Measurements from ENCODE around the gene PIK3R2.

The PIK3R2 gene

DNA sequence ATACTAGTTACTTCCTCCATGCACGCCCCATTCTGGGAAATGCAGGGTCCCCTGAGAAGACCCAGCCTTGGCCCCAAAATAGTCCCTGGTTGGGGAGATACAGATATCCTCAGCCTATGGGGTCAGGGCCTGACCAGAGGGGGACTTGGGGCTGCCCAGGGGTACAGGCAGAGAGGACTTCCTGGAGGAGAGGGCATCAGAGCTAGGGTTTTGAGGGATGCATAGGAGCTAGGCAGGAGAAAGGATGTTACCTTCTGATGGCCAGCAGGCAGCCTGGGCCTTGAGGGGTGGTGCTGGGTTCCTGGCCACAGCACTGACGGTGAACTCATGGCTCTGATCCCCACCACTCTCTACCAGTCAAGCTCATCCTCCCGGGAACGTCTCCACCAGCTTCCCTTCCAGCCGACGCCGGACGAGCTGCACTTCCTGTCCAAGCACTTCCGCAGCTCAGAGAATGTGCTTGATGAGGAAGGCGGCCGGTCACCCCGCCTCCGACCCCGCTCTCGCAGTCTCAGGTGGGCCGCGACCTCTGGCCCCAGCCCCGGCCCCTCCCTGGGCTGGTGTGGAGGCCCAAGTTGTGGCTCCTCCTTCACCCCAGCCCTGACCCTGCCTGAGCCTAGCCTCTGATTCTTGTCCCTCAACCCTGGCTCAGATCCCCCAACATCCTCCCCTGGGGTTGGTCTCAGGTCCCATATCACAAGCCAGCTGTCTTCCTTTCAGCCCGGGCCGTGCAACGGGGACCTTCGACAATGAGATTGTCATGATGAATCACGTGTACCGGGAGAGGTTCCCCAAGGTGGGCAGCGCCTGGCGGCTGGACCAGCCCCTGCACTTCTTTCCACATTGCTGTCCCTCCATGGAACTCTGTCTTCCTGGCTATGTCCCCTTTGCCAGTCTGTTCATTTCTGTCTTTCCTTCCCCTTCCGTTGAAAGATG lies 29.8 kb upstream of the PIK3R2 start:
- in situ Hi-C loops (cut with MboI; ENCODE audit: low sequenced_read_pairs), result no loop called here

GRCh38 chr19:18123819-18124218 lies 29.1 kb upstream of the PIK3R2 start:
- in situ Hi-C loops (cut with MboI; ENCODE audit: low sequenced_read_pairs), result no loop called here

- in situ Hi-C loops (cut with MboI; ENCODE audit: low sequenced_read_pairs), result no loop called here
Observed at GRCh38 chr19:18126097-18126496, 26.9 kb upstream of the PIK3R2 start.

GRCh38 chr19:18128044-18128443 lies 24.9 kb upstream of the PIK3R2 start:
- in situ Hi-C loops (cut with MboI; ENCODE audit: low sequenced_read_pairs), result no loop called here

GRCh38 chr19:18128805-18129204 lies 24.2 kb upstream of the PIK3R2 start:
- in situ Hi-C loops (cut with MboI; ENCODE audit: low sequenced_read_pairs), result no loop called here

GRCh38 chr19:18130523-18131242 lies 22.3 kb upstream of the PIK3R2 start:
- in situ Hi-C loops (cut with MboI; ENCODE audit: low sequenced_read_pairs), result no loop called here

DNA sequence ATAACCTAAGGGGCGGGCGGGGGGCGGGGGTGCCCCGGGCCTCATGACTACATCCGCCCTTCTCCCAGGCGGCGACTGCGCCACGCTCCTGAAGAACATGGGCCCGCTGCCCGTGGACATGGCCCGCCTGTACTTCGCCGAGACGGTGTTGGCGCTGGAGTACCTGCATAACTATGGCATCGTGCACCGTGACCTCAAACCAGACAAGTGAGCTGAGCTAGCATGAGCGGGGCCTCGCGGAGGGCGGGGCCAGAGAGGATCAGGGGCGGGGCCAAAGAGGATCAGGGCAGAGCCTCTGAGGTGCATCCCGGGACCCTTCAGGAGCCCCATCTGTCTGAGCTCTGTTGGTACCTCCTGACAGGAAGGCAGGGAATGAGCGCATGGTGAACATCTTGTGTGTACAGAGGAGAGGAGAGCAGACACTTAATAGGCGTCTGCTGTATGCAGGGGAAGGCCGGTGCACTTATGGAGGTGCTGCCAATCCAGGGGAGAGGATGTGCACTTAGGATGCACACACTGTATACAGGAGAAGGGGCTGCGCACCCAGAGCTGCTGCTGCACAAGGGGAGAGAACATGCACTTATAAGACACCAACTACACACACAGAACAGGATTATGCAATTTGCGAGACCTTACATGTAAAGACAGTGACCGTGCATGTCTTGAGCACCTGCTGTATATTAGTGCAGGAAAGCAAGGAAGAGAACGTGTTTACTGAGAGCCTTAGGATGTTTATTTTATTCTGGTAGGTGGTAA lies 20.9 kb upstream of the PIK3R2 start:
- in situ Hi-C loops (cut with MboI; ENCODE audit: low sequenced_read_pairs), result no loop called here

DNA sequence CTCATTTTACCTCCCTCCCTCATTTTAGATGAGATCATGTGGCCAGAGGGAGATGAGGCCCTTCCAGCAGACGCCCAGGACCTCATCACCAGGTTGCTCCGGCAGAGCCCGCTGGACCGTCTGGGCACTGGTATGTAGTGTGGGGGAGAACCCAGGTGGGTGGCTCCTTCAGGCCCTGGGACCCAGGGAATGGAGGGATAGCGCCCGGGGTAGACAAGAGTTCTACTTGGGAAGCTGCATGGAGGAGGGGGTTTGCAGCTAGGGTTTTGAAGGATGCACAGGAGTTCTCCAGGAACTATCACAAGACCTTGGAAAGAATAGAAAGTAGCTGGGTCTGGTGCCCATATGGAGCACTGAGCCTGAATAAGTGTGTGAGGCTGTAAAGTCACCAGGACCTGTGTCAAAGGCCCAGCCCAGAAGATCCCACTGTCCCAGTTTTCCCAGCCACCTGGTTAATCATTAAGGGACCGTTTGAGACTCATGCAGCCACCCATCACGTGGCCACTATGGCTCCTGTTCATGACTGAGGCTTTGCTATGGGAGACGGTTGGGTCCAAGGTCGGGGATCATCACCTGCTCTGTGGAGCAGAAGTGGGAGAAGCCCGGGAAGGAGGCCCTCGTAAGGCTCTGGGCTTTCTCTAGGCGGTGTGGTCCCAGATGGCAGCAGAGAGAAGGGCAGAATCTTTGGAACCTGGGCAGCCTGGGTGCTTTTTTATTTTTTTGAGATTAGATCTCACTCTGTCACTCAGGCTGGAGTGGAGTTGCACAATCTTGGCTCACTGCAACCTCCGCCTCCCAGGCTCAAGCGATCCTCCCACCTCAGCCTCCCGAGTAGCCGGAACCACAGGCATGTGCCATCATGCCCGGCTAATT lies 17.0 kb upstream of the PIK3R2 start:
- in situ Hi-C loops (cut with MboI; ENCODE audit: low sequenced_read_pairs), result no loop called here

DNA sequence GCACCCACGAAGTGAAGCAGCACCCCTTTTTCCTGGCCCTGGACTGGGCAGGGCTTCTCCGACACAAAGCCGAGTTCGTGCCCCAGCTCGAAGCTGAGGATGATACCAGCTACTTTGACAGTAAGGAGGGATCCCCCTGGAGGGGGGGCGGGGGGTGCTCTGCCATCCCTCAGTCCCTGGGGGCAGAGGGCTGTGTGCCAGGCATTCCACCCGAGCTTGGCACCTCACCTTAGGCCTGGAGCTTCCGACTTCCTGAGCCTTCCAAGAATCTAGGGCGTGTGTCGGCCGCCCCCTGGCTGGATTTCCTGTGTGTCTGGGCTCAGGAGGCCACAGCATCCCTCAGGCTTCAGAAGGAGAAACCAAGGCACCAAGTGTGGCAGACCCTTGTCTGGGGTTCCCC lies 15.7 kb upstream of the PIK3R2 start:
- in situ Hi-C loops (cut with MboI; ENCODE audit: low sequenced_read_pairs), result no loop called here

DNA sequence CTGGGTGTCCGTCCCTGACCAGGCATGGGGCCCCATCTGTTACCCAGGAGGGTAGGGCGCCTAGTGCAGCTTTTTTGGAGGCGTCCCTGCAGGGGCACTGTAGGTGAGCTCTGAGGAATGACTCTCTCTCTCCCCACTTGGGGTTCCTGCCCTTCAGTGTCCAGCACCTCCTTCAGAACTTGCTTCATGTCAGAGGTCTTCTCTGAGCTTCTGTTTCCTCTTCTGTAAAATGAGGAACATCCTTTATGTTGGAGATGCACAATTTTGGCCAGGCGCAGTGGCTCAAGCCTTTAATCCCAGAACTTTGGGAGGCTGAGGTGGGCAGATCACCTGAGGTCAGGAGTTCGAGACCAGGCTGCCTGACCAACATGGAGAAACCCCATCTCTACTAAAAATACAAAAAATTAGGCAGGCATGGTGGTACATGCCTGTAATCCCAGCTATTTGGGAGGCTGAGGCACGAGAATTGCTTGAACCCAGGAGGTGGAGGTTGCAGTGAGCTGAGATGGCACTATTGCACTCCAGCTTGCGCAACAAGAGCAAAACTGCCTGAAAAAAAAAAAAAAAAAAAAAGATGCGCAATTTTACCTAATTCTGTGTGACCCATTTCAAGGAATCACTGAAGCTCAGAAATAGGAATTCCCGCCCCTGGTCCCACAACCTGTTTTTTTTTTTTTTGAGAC lies 15.2 kb upstream of the PIK3R2 start:
- in situ Hi-C loops (cut with MboI; ENCODE audit: low sequenced_read_pairs), result no loop called here

DNA sequence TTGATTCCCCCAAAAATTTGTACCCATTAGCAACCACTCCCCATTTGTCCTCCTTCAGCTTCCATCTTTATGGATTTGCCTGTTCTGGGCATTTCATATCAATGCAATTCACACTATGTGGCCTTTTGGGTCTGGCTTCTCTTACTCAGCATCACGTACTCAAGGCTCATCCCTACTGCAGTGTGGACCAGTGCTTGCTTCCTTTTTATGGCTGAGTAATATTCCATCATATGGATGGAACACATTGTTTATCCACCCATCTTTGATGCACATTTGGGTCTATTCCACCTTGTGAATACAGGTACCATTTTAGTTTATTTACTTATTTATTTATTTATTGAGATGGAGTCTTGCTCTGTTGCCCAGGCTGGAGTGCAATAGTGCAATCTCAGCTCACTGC lies 12.5 kb upstream of the PIK3R2 start:
- in situ Hi-C loops (cut with MboI; ENCODE audit: low sequenced_read_pairs), result no loop called here

DNA sequence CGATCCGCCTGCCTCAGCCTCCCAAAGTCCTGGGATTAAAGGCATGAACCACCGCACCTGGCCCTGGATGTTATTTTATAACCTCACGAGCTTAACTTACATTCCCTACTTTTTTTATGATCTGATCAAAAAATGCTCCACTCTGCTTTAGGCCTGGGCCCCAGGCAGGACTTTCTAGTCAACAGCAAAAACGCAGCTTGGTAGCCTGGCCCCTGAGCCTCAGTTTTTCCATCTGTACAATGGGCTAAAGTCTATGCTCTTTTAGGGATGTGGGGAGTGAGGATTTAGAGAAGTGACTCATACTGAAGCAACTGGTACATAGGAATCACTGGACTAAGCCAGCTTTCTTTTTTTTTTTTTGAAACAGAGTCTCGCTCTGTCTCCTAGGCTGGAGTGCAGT lies 11.9 kb upstream of the PIK3R2 start:
- in situ Hi-C loops (cut with MboI; ENCODE audit: low sequenced_read_pairs), result no loop called here

GRCh38 chr19:18143902-18144301 lies 9.1 kb upstream of the PIK3R2 start:
- in situ Hi-C loops (cut with MboI; ENCODE audit: low sequenced_read_pairs), result no loop called here

GRCh38 chr19:18144361-18144760 lies 8.6 kb upstream of the PIK3R2 start:
- in situ Hi-C loops (cut with MboI; ENCODE audit: low sequenced_read_pairs), result no loop called here

- in situ Hi-C loops (cut with MboI; ENCODE audit: low sequenced_read_pairs), result no loop called here
Observed at GRCh38 chr19:18144906-18145305, 8.1 kb upstream of the PIK3R2 start.

DNA sequence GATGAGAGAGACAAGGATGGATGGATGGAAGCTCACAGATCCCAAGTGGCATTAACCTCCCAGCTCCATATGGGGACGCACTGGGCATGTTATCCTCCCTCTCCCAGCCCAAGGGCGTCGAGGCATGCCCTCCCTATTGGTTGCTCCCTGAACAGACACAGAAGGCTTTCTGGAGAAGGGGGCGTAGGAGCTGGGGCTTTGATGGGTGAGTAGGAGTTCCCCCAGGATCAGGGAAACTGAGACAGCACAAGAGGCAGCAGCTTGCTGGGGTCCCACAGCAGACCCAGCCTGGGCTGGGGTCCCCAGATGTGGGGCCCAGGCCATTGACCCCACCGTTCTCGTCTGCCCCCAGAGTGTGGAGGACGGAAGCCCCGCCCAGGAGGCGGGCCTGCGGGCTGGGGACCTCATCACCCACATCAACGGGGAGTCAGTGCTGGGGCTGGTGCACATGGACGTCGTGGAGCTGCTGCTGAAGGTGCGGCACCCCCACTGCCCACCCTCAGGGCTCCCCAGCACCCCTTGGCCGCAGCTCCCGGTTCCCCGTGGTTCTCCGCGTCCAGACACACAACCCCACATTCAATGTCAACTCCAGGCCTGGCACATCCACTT lies 7.5 kb upstream of the PIK3R2 start:
- in situ Hi-C loops (cut with MboI; ENCODE audit: low sequenced_read_pairs), result no loop called here

DNA sequence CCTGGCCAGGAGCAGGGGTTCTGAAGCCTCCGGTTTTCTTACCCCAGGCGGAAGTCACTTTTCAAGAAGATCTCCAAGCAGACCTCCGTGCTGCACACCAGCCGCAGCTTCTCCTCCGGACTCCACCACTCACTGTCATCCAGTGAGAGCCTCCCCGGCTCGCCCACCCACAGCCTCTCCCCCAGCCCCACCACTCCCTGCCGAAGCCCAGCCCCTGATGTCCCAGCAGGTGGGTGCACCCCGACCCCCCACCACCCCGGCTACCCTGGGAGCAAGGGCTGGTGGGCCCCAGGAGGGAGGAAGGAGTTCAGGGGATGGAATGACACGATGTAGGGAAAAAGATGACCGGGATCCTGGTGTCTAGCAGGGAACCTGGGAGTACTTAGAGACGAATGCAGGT lies 5.6 kb upstream of the PIK3R2 start:
- in situ Hi-C loops (cut with MboI; ENCODE audit: low sequenced_read_pairs), result no loop called here

DNA sequence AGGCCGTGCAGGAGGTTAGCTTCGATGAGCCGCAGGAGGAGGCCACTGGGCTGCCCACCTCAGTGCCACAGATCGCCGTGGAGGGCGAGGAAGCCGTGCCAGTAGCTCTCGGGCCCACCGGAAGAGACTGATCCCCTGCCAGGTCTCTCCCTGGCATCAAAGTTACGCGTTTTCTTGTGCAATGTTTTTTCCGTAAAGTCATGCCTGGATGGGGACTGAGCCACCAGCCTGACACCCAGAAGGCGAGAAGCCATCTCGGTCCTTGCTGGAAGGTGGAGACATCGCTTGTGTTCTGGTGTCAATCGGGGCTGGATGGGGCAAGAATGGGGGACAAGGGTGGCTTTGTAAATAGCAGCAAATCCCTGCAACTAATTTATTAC lies 3.4 kb upstream of the PIK3R2 start:
- in situ Hi-C loops (cut with MboI; ENCODE audit: low sequenced_read_pairs), result no loop called here

DNA sequence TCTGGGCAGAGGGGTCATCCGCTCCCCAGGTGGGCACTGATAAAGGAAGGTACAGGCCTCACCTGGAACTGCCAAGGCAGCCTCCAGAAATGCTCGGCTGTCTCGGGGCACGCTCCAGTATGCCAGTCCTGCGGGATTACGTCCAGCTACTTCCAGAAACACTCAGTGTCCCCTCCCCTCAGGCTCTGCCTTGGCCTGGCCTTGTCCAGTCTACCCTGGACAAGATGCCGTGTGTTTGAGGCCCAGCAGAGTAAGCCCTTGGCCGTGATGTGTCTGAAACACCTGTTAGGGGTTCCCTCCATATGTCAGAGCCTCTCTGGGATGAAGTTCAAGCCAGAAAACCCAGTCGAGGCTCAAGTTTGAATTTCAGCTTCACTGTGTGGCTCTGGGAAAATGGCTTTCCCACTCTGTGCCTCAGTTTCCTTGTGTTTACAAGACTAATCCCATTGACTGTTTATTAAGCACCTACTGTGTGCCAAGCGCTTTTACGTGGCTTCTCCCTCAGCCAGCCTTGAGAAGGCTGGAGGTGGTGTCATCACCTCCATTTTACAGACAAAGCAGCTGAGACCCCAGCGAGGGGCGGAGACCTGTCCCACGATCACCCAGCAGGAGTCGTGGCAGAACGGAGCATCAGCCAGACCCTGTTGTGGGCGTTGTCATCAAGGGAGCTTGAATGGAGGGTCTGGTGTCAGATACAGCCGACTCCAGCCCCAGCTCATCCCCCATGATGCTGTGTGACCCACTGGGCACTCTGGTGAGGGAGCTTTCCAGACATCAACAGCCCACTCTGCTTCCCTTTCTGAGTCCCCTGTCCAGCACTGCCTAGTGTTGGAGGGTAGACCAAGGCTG lies 2.0 kb upstream of the PIK3R2 start:
- in situ Hi-C loops (cut with MboI; ENCODE audit: low sequenced_read_pairs), result no loop called here

All from HL-60/S4 treated with phorbol 12-myristate 13-acetate at 8.2 ng/mL for 4 days and 3 days (cell line).